NOMO-1 (cell line): ENCODE measurements around the gene NLRP4.
"Not testable (repeated sequence)": the region's sequence is repeated elsewhere in the genome, so short reads cannot be mapped to it uniquely, and the experiment has no call there.

Experiments used
- DNase-seq, 2 experiments: peaks; one replicate each; lab custom pipeline; 2025; ENCODE audit not compliant: unreplicated experiment in 2 of 2; lab: John Stamatoyannopoulos, UW

NLRP4 gene

DNA sequence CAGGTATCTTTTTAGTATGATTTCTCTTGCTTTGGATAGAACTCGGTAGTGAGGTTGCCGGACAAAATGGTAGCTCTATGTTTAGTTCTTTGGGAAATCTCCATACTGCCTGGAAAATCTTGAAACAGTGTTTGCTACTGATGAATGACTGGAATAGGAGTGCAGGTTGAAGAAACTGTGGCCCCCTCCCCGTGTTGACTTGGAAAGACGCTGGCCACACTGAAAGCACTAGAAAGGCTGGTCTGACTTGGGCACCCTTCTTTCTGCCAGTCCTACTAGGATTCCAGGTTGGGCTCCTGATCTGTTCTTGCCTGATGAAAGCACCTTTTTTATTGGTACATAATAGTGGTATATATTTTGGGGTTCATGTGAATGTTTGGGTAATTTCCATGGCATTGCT, 46.3 kb downstream of the NLRP4 start:
- no peak for DNase-seq

DNA sequence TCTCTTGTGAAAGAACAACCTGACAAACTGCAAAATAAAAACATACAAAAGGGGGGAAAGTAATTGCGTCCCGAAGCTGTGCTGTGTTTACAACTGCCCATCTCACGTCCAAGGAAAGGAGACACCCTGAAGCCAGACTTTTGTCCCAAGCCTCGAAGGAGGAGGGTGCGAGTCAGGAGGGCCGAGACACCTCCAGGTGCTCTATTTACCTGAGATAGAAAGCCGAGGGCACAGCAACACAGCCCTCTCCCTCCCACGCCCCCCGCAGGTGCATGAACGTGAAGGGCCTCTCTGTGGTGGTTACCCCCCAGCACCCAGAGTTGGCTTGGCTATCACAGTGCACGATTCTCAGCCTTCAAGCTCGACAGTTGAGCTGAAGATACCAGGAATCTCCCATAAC, 62.6 kb downstream of the NLRP4 start:
- no peak for DNase-seq

DNA sequence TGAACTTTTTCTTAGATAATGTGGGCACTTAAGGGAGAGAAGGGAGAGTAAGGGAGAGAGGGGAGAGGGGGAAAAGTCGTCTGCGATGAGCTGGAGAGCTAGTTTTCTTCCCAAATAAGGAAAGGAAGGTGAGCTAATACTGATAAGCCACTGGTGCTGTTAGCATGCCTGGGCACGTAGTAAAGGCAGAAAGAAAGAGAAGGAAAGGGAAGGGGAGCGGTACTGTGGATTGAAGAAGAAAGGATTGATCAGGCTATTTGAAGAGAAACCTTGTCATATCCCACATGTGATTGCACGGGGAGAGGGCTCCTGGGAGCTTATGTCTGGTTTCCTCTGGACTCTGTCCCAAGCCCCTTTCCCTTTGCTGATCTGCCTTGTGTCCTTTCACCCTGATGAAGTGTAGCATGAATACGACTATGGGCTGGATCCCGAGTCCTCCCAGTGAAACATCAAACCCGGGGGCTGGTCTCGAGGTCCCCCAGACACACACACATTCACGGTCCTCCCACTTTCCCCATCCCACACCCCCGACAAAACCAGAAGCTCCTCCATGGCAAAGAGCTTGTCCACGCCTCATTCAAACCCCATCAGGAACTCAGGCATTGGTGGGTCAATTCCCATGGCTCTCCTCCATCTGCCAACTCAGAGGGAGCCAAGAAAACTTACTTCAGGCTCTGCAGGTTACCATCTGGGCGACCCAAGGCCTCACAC, 65.2 kb downstream of the NLRP4 start:
- DNase-seq: no peak

DNA sequence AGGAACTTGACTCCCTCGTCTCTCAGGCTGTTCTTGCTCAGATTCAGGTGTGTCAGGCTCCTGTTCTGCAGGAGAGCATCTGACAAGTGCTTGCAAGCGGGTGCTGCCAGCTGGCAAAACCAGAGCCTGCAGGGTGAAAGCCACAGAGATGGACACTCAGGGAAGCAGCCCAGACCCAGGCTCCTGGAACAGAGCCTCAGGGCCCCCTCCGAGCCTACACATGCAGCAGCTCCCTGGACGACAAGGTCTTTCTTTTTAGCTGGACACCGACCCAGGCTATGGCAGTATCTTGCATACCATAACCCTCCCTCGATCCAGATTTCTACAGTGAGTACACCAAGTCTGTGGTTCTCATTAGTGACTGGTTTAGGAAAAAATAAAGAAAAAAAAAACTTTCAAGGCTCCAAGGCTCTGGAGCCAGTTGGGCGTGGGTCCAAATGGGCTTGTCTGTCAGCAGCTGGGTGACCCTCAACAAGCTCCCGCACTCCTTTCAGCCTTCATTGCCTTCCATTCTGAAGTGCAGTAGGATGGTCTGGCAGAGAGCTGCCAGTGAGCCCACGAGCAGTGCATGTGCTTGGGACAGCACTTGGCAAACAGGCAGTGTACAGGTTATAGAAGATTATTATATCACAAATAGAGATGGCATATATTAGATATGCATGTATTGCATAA, 65.9 kb downstream of the NLRP4 start:
- no peak for DNase-seq

DNA sequence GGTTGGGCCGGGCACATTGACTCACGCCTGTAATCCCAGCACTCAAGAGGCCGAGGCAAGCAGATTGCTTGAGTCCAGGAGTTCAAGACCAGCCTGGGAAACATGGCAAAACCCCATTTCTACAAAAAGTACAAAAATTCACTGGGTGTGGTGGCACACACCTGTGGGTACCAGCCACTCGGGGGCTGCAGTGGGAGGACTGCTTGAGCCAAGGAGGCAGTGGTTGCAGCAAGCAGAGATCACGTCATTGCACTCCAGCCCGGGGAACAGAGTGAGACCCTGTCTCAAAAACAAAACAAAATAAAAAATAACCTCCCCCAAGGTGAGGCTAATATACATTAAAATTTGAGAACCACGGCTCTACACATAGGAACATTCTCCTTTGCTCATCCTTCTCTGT, 70.9 kb downstream of the NLRP4 start:
- DNase-seq: no peak

DNA sequence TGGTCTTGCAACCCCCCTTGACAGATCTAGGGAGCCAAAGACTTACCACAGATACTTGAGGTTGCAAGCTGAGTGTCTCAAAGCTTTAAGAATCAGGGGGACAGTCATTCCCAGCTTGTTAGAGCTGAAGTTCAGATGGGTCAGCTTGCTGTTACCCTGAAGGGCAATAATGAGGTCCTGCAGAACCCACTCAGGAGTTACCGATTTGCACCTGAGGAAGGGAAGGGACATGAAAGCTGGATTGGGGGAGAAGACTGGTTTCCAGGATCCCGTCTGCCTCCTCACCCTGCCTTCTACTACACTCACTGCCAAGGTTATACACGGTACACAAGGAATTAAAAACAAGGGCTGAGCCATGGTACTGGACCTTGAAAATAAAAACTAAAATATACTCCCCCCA, 71.4 kb downstream of the NLRP4 start:
- DNase-seq: no peak

DNA sequence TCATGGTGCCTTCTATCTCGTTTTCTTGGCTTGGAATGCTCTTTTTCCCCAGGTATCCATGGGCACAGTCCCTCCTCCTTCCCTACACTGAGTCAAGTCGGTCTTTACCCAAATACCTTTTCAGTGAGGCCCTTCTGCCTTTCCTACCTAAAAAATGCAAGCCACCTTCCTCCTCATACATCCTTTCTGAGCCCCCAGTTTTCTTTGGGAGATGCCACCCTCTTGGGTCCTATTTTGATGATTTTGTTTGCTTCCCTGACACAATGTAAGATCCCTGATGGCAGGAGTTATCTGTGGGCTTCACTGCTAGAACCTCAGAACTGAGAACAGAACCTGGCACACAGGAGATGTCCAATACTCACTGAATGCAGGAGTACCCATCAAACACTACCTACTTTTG, 73.5 kb downstream of the NLRP4 start:
- DNase-seq: no peak

DNA sequence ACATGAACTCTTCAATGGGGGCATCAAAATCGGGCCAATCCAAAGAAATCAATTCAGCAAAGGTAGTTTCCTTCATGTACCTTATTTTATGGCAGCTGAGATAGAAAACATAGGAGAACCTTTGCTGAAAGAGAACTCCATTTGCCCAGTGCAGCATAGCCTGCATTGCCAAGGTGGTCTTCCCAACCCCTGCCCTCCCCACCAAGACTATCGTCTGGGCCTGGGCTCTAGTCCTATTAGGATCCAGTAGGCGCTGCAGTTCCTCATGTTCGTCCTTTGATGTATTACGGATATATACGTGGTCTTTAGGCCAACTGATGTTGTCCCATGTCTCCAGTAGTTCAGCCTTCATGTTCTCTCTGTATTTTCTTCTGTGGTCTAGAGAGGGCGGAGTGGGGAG, 76.6 kb downstream of the NLRP4 start:
- DNase-seq: no peak

DNA sequence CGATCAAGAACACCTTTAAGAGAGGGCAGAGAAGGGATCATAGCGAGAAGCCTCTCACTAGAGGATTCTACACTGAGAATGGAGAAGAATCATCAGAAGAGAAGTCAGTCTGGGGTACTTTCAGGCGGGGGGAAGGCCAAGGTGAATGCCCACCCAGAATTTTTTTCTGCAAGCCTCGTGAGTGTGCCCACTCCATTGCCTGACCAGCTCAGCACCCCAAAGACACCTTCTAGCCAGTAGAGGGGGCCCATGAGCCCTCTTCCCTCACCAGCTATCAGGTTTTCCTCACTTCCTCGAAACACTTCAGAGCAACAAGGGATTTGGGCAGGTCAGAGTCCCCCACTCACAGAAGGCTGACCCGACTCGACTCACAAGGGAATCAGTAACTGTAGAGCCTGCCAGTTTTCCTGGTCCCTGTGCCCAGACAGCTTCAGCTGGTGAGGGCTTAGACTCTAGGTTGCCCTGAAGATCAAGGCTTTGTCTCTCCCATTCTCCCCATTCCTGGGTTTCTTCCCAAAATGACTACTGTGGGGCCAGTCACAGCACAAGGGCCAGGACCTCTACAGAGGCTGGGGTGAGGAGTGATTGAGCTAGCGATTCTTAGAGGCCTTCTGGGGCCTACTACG, 77.4 kb downstream of the NLRP4 start:
- no peak for DNase-seq

DNA sequence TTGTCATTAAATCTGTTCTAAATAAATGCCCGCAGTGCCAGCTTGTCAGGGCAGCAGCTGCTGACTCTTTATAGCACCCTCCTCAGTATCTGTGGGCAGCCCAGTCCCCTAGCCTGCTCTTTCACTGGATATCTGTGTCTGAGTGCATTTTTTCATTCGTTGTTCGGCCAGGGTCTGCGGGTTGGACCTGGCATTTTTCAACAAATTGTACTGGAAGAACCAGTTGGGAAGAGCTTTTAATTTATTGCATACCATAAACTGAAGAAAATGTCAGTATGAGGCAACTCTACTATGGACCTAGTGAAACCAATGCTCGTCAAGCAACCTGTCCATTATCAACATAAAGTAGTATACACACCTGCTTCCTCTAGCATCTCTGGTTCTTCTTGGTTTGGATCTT, 87.2 kb downstream of the NLRP4 start:
- DNase-seq: no peak

DNA sequence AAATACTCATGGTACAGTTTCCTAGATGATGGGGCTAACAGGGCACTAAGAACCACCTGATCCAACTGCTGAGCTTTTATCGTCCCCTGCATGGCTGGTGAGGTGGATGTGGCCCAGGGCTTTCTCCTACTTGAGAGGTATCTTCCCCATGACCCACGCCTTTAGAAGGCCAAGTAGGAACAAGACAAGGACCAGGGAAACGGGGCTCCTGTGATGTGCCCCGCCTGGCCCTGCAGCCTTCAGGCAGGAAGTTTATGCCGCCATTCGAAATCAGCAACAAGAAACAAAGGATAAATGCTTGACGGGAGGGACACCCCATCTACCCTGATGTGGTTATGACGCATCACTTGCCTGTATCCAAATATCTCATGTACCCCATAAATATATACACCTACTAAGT, 91.7 kb downstream of the NLRP4 start:
- no peak for DNase-seq

DNA sequence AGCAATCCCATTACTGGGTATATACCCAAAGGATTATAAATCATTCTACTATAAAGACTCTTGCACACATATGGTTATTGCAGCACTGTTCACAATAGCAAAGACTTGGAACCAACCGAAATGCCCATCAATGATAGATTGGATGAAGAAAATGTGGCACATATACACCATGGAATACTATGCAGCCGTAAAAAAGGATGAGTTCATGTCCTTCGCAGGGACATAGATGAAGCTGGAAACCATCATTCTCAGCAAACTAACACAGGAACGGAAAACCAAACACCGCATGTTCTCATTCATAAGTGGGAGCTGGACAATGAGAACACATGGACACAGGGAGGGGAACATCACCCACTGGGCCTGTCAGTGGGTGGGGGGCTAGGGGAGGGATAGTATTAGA, 92.9 kb downstream of the NLRP4 start:
- not testable (repeated sequence) for DNase-seq

DNA sequence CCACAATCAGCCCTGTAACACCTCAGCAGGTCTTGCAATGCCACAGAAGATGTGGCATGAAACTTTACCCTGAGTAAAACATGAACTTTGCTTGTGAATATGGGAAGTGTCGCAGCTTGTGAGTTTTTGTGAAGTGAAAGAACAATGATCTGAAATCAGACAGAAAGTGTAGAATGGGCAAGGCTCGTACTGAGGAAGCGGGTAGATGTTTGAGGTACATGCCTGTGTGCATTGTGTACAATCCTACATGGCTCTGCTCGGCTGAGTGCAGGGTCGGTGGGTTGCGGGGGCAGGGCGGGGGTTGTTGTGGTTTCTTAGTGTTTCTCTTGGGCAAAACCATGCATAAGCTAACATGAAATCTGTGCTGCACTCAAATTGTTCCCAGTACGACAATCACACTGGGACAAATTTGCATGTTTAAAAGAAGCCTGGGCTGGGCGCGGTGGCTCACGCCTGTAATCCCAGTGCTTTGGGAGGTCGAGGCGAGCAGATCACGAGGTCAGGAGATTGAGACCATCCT, 94.7 kb downstream of the NLRP4 start:
- DNase-seq: no peak
